ENCODE results near the gene MRPL20. TPM values are rescaled to one million over a fixed set of nuclear protein-coding genes. Genes with fewer than 3 reads are reported as not detected.

The MRPL20 gene
- total and polyA plus RNA-seq, 2 donors from 2014 or later = 103 to 221 TPM

DNA sequence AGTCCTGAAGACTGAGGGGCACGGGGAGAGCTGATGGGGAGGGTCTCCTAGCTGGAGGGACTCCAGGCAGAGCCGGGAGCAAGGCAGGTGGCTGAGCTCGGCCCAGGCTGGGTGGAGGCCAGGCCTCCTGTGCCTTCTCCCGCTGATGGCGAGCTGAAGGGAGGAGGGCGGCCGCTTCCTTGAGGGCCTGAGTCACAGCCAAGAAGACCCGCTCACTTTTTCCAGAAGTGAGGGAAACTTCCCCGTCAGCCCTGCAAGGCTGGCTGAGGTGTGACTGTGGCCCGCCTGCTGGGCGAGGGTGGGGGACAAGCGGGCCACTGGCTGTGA lies 26.7 kb upstream of the MRPL20 start:
- Histone ChIP-seq H3K9ac (ENCODE audit: low read length in 3 of 3) (peak overlapping the region in 1 of 3 donors; percentile 26), H3K9me3 (ENCODE audit: control insufficient read depth in 2 of 3, insufficient read depth in 1 of 3, low read length in 3 of 3) (no peaks in the 10 kb centered on the region), H3K36me3 (ENCODE audit: control insufficient read depth in 2 of 3, insufficient read depth in 3 of 3, low read length in 3 of 3) (no peaks in the 10 kb centered on the region), H3K27me3 (ENCODE audit: control insufficient read depth, insufficient read depth, low read length) (no peaks in the 10 kb centered on the region), H3K27ac (ENCODE audit: low read depth in 2 of 2, low read length in 2 of 2) (peak overlapping the region; percentile 86 to 91), H3K4me1 (ENCODE audit: control insufficient read depth in 2 of 3, insufficient read depth in 2 of 3, low read depth in 1 of 3, low read length in 3 of 3) (peaks cover 0 to 50% (median 12%) of the 10 kb centered on the region in 3 donors), H3K4me3 (ENCODE audit: low read length in 3 of 3) (no peak overlapping the region)
- DNase-seq (peak in 2 of 5 donors; percentile 23 to 91), FAIRE-seq (no peak)
- intact Hi-C loops (cut with DNase I) = no loop called here
- TF ChIP-seq, protein P1, sequence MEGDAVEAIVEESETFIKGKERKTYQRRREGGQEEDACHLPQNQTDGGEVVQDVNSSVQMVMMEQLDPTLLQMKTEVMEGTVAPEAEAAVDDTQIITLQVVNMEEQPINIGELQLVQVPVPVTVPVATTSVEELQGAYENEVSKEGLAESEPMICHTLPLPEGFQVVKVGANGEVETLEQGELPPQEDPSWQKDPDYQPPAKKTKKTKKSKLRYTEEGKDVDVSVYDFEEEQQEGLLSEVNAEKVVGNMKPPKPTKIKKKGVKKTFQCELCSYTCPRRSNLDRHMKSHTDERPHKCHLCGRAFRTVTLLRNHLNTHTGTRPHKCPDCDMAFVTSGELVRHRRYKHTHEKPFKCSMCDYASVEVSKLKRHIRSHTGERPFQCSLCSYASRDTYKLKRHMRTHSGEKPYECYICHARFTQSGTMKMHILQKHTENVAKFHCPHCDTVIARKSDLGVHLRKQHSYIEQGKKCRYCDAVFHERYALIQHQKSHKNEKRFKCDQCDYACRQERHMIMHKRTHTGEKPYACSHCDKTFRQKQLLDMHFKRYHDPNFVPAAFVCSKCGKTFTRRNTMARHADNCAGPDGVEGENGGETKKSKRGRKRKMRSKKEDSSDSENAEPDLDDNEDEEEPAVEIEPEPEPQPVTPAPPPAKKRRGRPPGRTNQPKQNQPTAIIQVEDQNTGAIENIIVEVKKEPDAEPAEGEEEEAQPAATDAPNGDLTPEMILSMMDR (IDR thresholded peaks at IDR 0.05; ENCODE audit: borderline replicate concordance, extremely low read depth, insufficient read depth) = no peak

DNA sequence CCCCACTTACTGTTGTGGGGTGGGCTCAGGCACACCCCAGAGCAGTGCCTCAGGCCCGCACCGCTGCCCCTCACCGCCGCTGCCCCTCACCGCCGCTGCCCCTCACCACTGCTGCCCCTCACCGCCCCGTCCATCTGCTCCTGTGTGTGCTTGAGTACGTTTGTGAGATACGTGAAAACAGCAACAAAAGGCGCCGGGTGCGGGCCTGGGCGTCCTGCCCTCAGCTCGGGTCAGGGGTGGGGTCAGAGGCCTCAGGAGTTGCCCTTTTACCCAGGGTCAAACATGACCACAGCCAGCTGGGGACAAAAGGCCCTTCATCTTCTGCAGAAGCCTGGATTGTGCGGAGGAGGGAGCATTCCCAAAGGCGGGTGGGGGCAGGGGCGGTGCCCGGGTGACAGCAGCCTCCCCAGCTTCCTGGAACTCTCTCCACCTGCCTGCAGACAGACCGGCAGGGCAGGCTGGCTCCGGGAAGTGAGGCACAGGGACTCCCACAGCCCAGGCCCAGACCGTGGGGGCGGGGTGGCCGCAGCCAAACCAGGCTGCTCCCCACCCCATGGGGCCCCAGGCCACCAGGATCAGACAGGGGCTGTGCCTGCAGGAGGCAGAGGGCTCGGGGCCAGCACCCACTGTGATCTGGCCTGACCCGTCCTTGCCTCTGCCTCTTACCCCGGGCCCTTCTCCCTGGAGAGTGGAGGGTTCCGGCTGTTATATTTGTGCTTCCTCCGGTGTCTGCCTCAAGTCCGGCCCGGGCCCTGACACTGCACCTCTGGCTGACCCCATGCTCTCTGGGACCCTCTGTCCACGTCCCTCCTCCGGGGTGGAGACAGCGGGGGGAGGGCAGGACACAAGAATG lies 26.1 kb upstream of the MRPL20 start:
- intact Hi-C loops (cut with DNase I) = no loop called here
- Histone ChIP-seq H3K4me1 (ENCODE audit: control insufficient read depth in 2 of 3, insufficient read depth in 2 of 3, low read depth in 1 of 3, low read length in 3 of 3) (peaks cover 0 to 48% (median 12%) of the 10 kb centered on the region in 3 donors), H3K27ac (ENCODE audit: low read depth in 2 of 2, low read length in 2 of 2) (peak overlapping the region; percentile 86 to 91), H3K9ac (ENCODE audit: low read length in 3 of 3) (peak overlapping the region in 1 of 3 donors; percentile 26), H3K27me3 (ENCODE audit: control insufficient read depth, insufficient read depth, low read length) (no peaks in the 10 kb centered on the region), H3K9me3 (ENCODE audit: control insufficient read depth in 2 of 3, insufficient read depth in 1 of 3, low read length in 3 of 3) (no peaks in the 10 kb centered on the region), H3K36me3 (ENCODE audit: control insufficient read depth in 2 of 3, insufficient read depth in 3 of 3, low read length in 3 of 3) (no peaks in the 10 kb centered on the region), H3K4me3 (ENCODE audit: low read length in 3 of 3) (no peak overlapping the region)
- TF ChIP-seq, protein P1 (IDR thresholded peaks at IDR 0.05; ENCODE audit: borderline replicate concordance, extremely low read depth, insufficient read depth) = no peak
- DNase-seq (peak; percentile 82 to 97 (median 86)), FAIRE-seq (no peak)

DNA sequence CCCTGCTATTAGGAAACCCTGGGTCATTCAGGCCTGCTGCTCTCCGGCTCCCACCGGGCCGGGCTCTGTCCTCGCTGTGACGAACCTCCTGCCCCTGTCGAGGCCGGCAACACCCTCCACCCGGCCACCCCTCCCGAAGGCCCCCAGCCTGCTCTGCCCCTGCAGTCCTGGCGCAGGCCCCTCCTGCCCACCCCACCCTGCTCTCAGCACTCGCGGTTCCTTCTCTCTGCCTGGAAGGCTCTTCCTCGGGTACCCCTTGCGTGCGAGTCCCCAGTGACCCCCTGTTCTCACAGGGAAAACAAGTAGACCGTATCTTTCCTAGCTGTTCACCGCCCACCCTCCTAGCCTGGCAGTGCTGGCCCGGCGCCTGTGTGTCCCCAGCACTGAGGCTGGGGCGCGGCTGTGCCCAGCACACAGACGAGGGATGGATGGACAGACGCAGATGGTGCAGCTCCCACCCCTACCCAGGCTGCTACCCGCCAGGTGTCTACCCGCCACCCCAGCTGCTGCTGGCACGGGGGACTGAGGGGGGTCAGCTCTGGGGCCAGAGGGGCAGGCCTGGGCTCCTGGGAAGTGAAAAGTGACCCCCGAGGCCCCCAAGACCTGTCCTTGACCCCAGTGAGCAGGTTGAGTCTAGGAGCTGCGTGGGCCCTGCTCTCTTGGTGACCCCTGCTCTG lies 25.3 kb upstream of the MRPL20 start:
- intact Hi-C loops (cut with DNase I) = no loop called here
- H3K36me3 ChIP-seq (ENCODE audit: control insufficient read depth in 2 of 3, insufficient read depth in 3 of 3, low read length in 3 of 3) = no peaks in the 10 kb centered on the region
- TF ChIP-seq, protein P1 (IDR thresholded peaks at IDR 0.05; ENCODE audit: borderline replicate concordance, extremely low read depth, insufficient read depth) = no peak
- peak overlapping the region; percentile 72 to 91 for H3K27ac ChIP-seq (ENCODE audit: low read depth in 2 of 2, low read length in 2 of 2)
- no peak for FAIRE-seq
- DNase-seq = peak in 2 of 5 donors; percentile 71 to 82
- no peaks in the 10 kb centered on the region for H3K27me3 ChIP-seq (ENCODE audit: control insufficient read depth, insufficient read depth, low read length)
- H3K4me3 ChIP-seq (ENCODE audit: low read length in 3 of 3) = no peak overlapping the region
- H3K4me1 ChIP-seq (ENCODE audit: control insufficient read depth in 2 of 3, insufficient read depth in 2 of 3, low read depth in 1 of 3, low read length in 3 of 3) = peaks cover 0 to 44% (median 7%) of the 10 kb centered on the region in 3 donors
- no peaks in the 10 kb centered on the region for H3K9me3 ChIP-seq (ENCODE audit: control insufficient read depth in 2 of 3, insufficient read depth in 1 of 3, low read length in 3 of 3)
- peak overlapping the region in 1 of 3 donors; percentile 19 for H3K9ac ChIP-seq (ENCODE audit: low read length in 3 of 3)

Data from kidney (tissue), 14 donors.